ENCODE results near the gene ASTE1. TPM values are rescaled to one million over a fixed set of nuclear protein-coding genes. Genes with fewer than 3 reads are reported as not detected.

Gene ASTE1
- polyA plus RNA-seq, 3 donors: 3.1 to 7.2 (median 6.6) TPM

GRCh38 chr3:131001071-131001470 is 25.6 kb downstream of the ASTE1 start:
- peaks cover 11% of the 10 kb centered on the region for H3K4me1 Mint-ChIP-seq
- Histone ChIP-seq H3K27me3 (ENCODE audit: control insufficient read depth in 2 of 2, insufficient read depth in 2 of 2, low read length in 2 of 2) (no peaks in the 10 kb centered on the region), H3K27ac (ENCODE audit: low read depth in 1 of 2, low read length in 2 of 2) (no peak overlapping the region), H2AFZ (ENCODE audit: insufficient read depth, low read depth, low read length, poor library complexity, severe bottlenecking) (no peak overlapping the region), H3K79me2 (ENCODE audit: insufficient read depth, low read length) (no peaks in the 10 kb centered on the region), H3K9me3 (replicated peaks in 1 of 2; ENCODE audit: control insufficient read depth in 1 of 2, insufficient read depth in 1 of 2, low read length in 2 of 2) (no peaks in the 10 kb centered on the region), H3K36me3 (replicated peaks in 1 of 2; ENCODE audit: control insufficient read depth in 1 of 2, insufficient read depth in 2 of 2, low read length in 2 of 2) (peaks cover 14 to 75% of the 10 kb centered on the region in 2 donors), H3K9ac (ENCODE audit: insufficient read depth, low read length, poor library complexity, severe bottlenecking) (no peak overlapping the region), H3K4me2 (replicated peaks; ENCODE audit: extremely low read depth, low read length, poor library complexity, severe bottlenecking) (no peak overlapping the region), H4K20me1 (ENCODE audit: insufficient read depth, low read length) (no peaks in the 10 kb centered on the region), H3K4me1 (ENCODE audit: control insufficient read depth in 1 of 2, insufficient read depth in 2 of 2, low read length in 2 of 2) (peaks cover 10 to 11% of the 10 kb centered on the region in 2 donors), H3K4me3 (replicated peaks in 1 of 3; ENCODE audit: low read depth in 2 of 3, low read length in 3 of 3) (no peak overlapping the region)
- no peaks in the 10 kb centered on the region for H3K27me3 Mint-ChIP-seq (ENCODE audit: low read depth in 3 of 3)
- TF ChIP-seq, protein P1, sequence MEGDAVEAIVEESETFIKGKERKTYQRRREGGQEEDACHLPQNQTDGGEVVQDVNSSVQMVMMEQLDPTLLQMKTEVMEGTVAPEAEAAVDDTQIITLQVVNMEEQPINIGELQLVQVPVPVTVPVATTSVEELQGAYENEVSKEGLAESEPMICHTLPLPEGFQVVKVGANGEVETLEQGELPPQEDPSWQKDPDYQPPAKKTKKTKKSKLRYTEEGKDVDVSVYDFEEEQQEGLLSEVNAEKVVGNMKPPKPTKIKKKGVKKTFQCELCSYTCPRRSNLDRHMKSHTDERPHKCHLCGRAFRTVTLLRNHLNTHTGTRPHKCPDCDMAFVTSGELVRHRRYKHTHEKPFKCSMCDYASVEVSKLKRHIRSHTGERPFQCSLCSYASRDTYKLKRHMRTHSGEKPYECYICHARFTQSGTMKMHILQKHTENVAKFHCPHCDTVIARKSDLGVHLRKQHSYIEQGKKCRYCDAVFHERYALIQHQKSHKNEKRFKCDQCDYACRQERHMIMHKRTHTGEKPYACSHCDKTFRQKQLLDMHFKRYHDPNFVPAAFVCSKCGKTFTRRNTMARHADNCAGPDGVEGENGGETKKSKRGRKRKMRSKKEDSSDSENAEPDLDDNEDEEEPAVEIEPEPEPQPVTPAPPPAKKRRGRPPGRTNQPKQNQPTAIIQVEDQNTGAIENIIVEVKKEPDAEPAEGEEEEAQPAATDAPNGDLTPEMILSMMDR (IDR thresholded peaks at IDR 0.05): no peak
- no peak overlapping the region for H3K4me3 Mint-ChIP-seq
- no peak for DNase-seq
- no CpG with 5 or more reads among the region's 1 CpG for WGBS (ENCODE audit: insufficient coverage)
- no peaks in the 10 kb centered on the region for H3K9me3 Mint-ChIP-seq
- H3K27ac Mint-ChIP-seq: peak overlapping the region in 1 of 7 donors; percentile 76
- H3K36me3 Mint-ChIP-seq: peaks cover 36 to 40% of the 10 kb centered on the region in 2 donors
- intact Hi-C loops (cut with micrococcal nuclease): no loop called here

DNA sequence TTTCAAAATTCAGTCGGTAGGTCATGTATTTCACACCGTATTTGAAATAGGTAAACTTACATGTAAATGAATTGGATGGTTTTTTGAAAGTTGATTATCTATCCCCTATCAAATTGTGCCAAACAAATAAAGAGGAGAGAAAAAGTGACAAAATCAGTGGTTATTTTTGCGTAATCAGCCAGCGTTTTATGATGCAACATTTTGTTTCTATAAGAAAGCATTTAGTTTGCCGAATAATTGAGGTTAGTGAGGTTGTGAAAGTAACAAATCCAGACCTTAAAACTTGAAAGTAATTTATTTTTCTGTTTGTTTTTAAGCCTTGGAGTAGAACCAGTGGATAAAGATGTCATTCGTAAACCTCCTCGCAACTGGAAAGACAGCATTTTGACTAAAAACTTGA is 29.3 kb downstream of the ASTE1 start:
- Histone ChIP-seq H3K4me3 (replicated peaks in 1 of 3; ENCODE audit: low read depth in 2 of 3, low read length in 3 of 3) (no peak overlapping the region), H3K9ac (ENCODE audit: insufficient read depth, low read length, poor library complexity, severe bottlenecking) (no peak overlapping the region), H3K4me2 (replicated peaks; ENCODE audit: extremely low read depth, low read length, poor library complexity, severe bottlenecking) (peak overlapping the region; percentile 21), H3K79me2 (ENCODE audit: insufficient read depth, low read length) (no peaks in the 10 kb centered on the region), H3K9me3 (replicated peaks in 1 of 2; ENCODE audit: control insufficient read depth in 1 of 2, insufficient read depth in 1 of 2, low read length in 2 of 2) (no peaks in the 10 kb centered on the region), H4K20me1 (ENCODE audit: insufficient read depth, low read length) (no peaks in the 10 kb centered on the region), H2AFZ (ENCODE audit: insufficient read depth, low read depth, low read length, poor library complexity, severe bottlenecking) (no peak overlapping the region), H3K4me1 (ENCODE audit: control insufficient read depth in 1 of 2, insufficient read depth in 2 of 2, low read length in 2 of 2) (peaks cover 10 to 11% of the 10 kb centered on the region in 2 donors), H3K36me3 (replicated peaks in 1 of 2; ENCODE audit: control insufficient read depth in 1 of 2, insufficient read depth in 2 of 2, low read length in 2 of 2) (peaks cover 12 to 66% of the 10 kb centered on the region in 2 donors), H3K27me3 (ENCODE audit: control insufficient read depth in 2 of 2, insufficient read depth in 2 of 2, low read length in 2 of 2) (no peaks in the 10 kb centered on the region), H3K27ac (ENCODE audit: low read depth in 1 of 2, low read length in 2 of 2) (peak overlapping the region in 1 of 2 donors; percentile 81)
- no CpG with 5 or more reads among the region's 7 CpGs for WGBS (ENCODE audit: insufficient coverage)
- Mint-ChIP-seq H3K4me3 (no peak overlapping the region), H3K36me3 (peaks cover 29 to 31% of the 10 kb centered on the region in 2 donors), H3K27me3 (ENCODE audit: low read depth in 3 of 3) (no peaks in the 10 kb centered on the region), H3K4me1 (peaks cover 11% of the 10 kb centered on the region), H3K9me3 (no peaks in the 10 kb centered on the region), H3K27ac (peak overlapping the region in 6 of 7 donors; percentile 56 to 86 (median 69))
- TF ChIP-seq, protein P1 (IDR thresholded peaks at IDR 0.05): no peak
- peak; percentile 35 to 77 (median 46) for DNase-seq
- intact Hi-C loops (cut with micrococcal nuclease): no loop called here

Data from CD14-positive monocyte (primary cell).